NCI-H345 treated with DMSO at 0.1 percent for 48 hours (cell line): ENCODE data around the gene GPRIN2.
"Not testable (repeated sequence)": the region's sequence is repeated elsewhere in the genome, so short reads cannot be mapped to it uniquely, and the experiment has no call there.

Source experiments
- DNase-seq: peaks from one replicate; lab custom pipeline; 2025; ENCODE audit not compliant: unreplicated experiment; lab: John Stamatoyannopoulos, UW

Gene GPRIN2

GRCh38 chr10:46522295-46523118 is 34.0 kb downstream of the GPRIN2 start:
- no peak for DNase-seq

DNA sequence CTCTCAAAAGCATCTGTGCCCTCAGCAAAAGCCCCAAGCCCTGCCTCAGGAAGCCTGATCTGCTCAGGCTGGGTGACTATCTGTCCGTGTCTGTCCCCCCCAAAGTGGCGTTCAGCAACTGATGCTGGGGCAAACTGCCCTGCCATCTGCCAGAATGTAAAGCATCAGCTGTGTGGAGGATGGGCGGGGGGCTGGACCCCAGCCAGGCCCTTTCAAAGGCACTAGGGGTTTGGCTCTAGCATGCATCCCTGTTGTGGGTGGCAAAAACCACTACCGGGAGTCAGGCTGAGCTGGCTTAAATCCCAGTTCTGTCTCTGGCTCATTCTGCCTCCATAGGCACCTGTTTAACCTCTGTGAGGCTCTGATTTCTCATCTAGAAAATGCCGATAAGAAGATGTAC is 35.5 kb downstream of the GPRIN2 start:
- no peak for DNase-seq

DNA sequence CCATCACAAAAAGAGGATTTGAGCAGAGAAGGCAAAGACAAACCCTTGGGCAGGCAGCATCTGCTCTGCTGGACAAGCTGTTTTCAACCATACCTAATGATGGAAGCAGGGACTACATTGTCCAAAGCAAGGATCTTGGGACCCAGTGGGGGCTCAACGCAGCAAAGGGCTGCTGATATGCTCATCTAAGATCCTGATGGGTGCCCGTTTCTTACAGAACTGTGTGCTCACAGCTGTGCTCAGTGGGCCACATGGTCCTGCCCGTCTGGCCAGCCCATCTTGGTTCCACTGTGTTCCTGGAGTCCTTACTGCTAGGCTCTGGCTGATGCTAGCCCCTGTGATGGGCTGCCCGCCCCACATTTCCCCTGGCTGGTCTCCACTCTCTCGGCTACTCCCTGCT is 36.1 kb downstream of the GPRIN2 start:
- no peak for DNase-seq

DNA sequence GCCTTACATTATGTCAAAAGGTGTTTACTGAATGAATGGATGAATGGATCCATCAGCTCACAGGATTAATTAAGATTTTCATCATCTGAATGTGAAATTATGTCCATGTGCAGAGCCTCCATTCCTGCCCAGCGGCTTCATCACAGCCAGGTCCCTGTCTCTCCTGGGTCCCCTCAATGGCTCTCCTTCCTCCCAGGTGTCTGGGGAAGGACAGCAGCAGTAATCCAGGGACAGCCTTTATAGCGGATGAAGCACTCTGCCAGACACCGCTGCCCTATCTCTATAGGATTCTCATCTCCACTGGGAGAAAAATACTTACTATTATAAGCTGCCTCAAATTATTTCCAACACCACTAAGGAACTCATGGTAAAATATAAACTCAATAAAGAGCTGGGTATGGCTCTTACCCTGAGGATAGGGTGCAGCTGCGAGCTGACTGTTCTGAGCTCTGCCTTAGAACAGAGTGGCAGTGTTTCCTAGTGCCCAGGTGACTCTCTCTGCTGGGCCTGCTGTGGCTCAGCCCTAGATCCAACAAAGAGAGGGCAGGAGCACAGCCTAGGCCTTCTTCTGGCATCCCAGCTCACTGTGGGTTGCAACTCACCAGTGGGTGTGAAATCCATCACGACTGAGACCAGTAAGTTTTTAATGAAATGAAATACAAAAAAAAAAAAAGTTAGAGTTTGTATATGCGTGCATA is 38.3 kb downstream of the GPRIN2 start:
- no peak for DNase-seq

- no peak for DNase-seq
Measured at GRCh38 chr10:46517541-46517940, 38.9 kb downstream of the GPRIN2 start.

DNA sequence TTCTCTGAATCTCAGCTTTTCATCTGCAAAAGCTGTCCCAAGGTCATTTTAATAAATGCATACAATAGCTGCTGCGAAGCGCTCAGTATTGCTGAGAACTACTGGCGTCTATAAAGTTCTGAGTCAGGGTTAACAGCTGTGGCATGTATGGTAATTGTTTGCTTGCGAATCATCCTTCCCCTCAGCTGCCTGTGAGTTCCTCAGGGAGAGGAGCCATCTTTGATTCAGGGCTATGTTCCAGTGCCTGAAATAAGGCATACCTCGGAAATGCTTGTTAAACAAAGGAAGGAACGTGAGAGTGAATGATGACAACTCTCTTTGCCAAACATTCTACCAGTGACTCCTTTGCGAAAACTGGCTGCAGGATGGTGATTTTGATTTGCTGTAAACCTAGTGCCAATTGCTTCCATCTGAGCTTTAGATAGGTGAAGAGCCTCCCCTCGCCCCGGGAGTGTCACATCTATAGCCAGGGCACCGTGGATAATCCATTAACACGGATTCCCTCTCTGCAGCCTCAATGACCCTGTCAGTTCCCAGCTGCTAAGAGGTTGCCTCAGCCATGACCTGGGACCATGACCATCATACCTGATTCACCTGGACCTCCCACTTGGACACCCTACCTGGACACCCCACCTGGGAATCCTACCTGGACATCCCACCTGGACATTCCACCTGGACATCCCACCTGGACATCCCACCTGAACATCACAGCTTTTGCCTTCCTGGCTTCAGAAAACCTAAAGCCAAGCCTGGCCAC is 39.6 kb downstream of the GPRIN2 start:
- no peak for DNase-seq

GRCh38 chr10:46515793-46516192 is 40.7 kb downstream of the GPRIN2 start:
- no peak for DNase-seq

- no peak for DNase-seq
Measured at GRCh38 chr10:46515366-46515765, 41.1 kb downstream of the GPRIN2 start.

DNA sequence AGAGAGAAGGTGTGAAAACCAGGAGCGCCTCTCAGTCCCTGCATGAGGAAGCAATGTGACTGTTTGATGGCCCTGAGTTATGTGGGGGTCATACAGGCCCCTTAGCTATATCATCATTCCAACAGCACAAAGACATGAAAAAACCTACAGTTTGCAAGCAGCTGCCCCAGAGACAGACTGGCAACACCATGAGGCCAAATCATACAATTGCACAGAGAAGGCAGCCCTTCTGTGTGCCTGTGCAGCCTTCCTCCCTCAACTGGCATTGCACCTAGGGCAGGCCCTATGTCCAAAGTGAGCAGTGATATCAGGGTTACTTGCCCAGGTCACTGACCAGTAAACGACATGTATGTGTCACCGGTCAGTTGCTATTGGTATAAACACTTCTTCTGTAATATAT is 41.6 kb downstream of the GPRIN2 start:
- no peak for DNase-seq

DNA sequence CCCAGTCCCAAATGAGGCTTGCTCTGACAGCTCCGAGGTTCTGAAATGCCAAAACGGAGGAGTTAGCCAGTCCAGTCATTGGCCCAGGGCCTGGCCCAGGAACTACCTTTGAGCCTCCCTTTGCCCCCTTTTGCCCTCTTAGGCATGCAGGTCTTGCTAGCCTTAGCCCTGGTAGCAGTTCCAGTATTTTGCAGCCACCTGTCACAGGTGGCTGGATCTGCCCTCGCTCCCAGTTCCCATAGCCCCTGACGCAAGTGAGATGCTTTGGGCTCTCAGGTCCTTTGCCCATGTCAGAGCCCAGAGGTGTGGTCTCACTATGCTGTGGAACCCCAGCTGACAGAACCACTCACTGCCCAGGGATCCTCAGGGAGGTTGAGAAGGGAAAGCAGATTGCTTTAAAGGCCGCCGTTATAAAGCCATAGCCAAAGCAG is 42.0 kb downstream of the GPRIN2 start:
- no peak for DNase-seq

GRCh38 chr10:46513333-46513732 is 43.1 kb downstream of the GPRIN2 start:
- not testable (repeated sequence) for DNase-seq

GRCh38 chr10:46512725-46513124 is 43.7 kb downstream of the GPRIN2 start:
- not testable (repeated sequence) for DNase-seq

DNA sequence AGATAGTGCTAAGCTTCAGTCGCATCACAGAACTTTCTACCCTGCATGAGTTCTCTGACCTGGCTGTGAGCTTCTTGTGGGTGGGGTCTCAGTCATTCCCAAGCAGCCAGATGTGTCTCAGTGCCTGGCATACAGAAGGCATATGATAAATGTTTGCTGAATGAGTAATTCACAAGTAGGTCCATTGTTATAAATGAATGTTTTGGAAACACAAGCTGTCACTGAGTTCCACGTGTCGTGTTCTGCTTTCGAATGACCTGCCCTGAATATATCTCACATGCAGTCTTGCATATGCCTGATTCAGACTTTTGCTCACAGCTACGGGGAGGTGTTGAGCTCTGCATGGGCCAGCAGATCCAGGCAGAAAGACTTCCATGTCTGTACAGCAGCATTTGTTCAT is 44.5 kb downstream of the GPRIN2 start:
- DNase-seq: not testable (repeated sequence)
